Epithelial cell of umbilical artery (primary cell): ENCODE measurements around the gene OR4M1. TPM values are rescaled to one million over a fixed set of nuclear protein-coding genes. Genes with fewer than 3 reads are reported as not detected.

Source experiments
- total RNA-seq: library from RNA; depleted of rRNA; stranded (reverse); fragments of >200 nt; gene quantifications from 2 replicates; pipeline ENCODE4 v1.2.3, GENCODE V29; 2014

Gene OR4M1, protein sequence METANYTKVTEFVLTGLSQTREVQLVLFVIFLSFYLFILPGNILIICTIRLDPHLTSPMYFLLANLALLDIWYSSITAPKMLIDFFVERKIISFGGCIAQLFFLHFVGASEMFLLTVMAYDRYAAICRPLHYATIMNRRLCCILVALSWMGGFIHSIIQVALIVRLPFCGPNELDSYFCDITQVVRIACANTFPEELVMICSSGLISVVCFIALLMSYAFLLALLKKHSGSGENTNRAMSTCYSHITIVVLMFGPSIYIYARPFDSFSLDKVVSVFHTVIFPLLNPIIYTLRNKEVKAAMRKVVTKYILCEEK
- not detected in 2 replicates for total RNA-seq

DNA sequence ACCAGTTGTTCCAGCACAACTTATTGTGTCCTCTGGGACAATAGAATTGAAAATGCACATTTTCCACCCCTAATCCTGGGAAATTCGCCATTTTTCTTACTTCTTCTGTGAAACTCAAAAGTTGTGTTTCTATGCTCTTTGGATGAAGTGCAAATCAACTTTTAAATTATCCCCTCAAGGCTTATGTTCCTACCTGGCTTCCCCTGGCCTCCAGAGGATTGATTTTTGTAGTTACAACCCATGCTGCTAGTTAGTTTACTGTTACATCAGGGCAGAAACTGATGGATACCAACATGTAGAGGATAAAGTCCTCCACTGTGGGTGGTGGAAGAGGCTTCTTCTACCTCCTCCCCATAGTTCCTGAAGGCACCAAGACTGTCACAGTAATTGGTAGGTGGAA is at the start of gene OR4M1:
Gene OR4M1, plus strand, starts transcription at position 301 of the 400 bp plus-strand sequence. CDS start 6,819 bp downstream, outside the sequence.

DNA sequence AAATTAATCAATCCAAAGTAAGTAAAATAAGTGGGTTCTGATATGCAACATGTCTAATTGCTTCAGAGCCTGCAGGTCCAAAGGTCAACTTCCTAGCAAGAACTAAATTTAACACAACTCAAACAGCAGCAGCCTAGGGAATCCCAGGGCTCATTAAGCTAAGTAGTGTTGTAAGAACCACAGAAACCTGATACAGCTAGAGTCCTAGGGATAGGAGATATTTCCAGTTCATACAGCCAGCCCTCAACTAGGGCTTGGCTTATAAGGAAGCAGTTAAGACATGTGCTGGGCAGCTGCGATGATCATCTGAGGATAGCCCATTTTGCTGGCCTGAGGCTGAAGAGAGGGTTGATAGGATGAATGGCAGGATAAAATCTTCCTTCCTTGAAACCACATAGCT is 30.0 kb upstream of the OR4M1 start, which contains the start of gene OR4Q3:
Gene OR4Q3, plus strand, starts transcription at position 316 of the 400 bp plus-strand sequence.

DNA sequence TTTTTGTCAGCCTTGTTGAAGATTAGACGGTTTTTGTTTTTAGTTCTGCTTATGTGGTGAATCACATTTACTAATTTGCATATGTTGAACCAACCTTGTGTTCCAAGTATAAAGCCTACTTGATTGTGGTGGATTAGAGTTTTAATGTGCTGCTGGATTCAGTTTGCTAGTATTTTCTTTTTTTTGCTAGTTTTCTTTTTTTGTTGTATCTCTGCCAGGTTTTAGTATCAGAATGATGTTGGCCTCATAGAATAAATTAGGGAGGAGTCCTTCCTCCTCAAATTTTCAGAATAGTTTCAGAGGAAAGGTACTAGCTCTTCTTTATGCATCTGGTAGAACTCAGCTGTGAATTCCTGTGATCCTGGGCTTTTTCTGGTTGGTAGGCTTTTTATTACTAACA is 30.2 kb downstream of the OR4M1 start, which contains the start of gene OR4N2:
Gene OR4N2, plus strand, starts transcription at position 301 of the 400 bp plus-strand sequence. CDS start 23,679 bp downstream, outside the sequence.

Other genes starting within 250 kb of the OR4M1 start
- gene OR11H2, start 59.6 kb upstream of the OR4M1 start, total RNA-seq, result not detected in 2 replicates
- not detected in 2 replicates for gene OR4Q3, start 29.9 kb upstream of the OR4M1 start, total RNA-seq
- gene OR4N2, start 30.3 kb downstream of the OR4M1 start, total RNA-seq, result not detected in 2 replicates
- gene OR4K2, start 101.6 kb downstream of the OR4M1 start, total RNA-seq, result not detected in 2 replicates
- gene OR4K5, start 147.1 kb downstream of the OR4M1 start, total RNA-seq, result not detected in 2 replicates
- gene OR4K1, start 157.4 kb downstream of the OR4M1 start, total RNA-seq, result not detected in 2 replicates
- not detected in 2 replicates for gene OR4K15, start 202.1 kb downstream of the OR4M1 start, total RNA-seq
- not detected in 2 replicates for gene OR4Q2, start 228.7 kb downstream of the OR4M1 start, total RNA-seq
- gene OR4K14, start 245.8 kb downstream of the OR4M1 start, total RNA-seq, result not detected in 2 replicates